Astrocyte (in vitro differentiated cells and primary cell): ENCODE measurements around the gene WIF1. TPM values are rescaled to one million over a fixed set of nuclear protein-coding genes. Genes with fewer than 3 reads are reported as not detected.

ENCODE experiments used
- DNase-seq: peaks from one replicate; pipeline ENCODE4 v3.0.0-alpha.2; 2010; ENCODE audit warnings: low read depth
- FAIRE-seq: peaks from 2 replicates; lab custom pipeline; 2011; peaks lifted over from hg19 to GRCh38; lab: Jason Lieb, UNC
- H2AFZ ChIP-seq: 2 replicates; pipeline ENCODE4 v1.6.0; 2012; ENCODE audit warnings: low read depth, low read length, inconsistent platforms
- H3K27ac ChIP-seq: 2 replicates; pipeline ENCODE4 v1.5.1; 2011; ENCODE audit warnings: low read depth, low read length, inconsistent platforms
- H3K27me3 ChIP-seq: 2 replicates; pipeline ENCODE4 v1.6.0; 2011; ENCODE audit warnings: low read length, inconsistent platforms; ENCODE audit not compliant: insufficient read depth
- H3K36me3 ChIP-seq: 2 replicates; pipeline ENCODE4 v1.5.1; 2011; ENCODE audit warnings: low read length, inconsistent platforms; ENCODE audit not compliant: insufficient read depth
- H3K4me1 ChIP-seq: 2 replicates; pipeline ENCODE4 v1.5.1; 2011; ENCODE audit warnings: low read length, inconsistent platforms; ENCODE audit not compliant: insufficient read depth
- H3K4me2 ChIP-seq: 2 replicates; pipeline ENCODE4 v1.6.0; 2012; ENCODE audit warnings: low read length, inconsistent platforms
- H3K4me3 ChIP-seq: 2 replicates; pipeline ENCODE4 v1.5.1; 2011; ENCODE audit warnings: low read depth, mild to moderate bottlenecking, low read length, inconsistent platforms; ENCODE audit not compliant: insufficient read depth
- H3K79me2 ChIP-seq: 2 replicates; pipeline ENCODE4 v1.6.0; 2012; ENCODE audit warnings: mild to moderate bottlenecking, low read length, inconsistent platforms; ENCODE audit not compliant: insufficient read depth
- H3K9ac ChIP-seq: 2 replicates; pipeline ENCODE4 v1.6.0; 2012; ENCODE audit warnings: mild to moderate bottlenecking, low read length, inconsistent platforms
- H3K9me3 ChIP-seq: 2 replicates; pipeline ENCODE4 v1.5.1; 2012; ENCODE audit warnings: low read depth, mild to moderate bottlenecking, low read length, inconsistent platforms; ENCODE audit not compliant: insufficient read depth
- H4K20me1 ChIP-seq: 2 replicates; pipeline ENCODE4 v1.6.0; 2012; ENCODE audit warnings: low read length, inconsistent platforms; ENCODE audit not compliant: insufficient read depth
- H3K27ac Mint-ChIP-seq: one replicate; pipeline ENCODE4 v1.8.0; 2021; ENCODE audit warnings: mild to moderate bottlenecking, mixed read lengths; ENCODE audit not compliant: unreplicated experiment
- H3K27me3 Mint-ChIP-seq: one replicate; pipeline ENCODE4 v1.8.0; 2021; ENCODE audit warnings: low read depth, mixed read lengths; ENCODE audit not compliant: unreplicated experiment
- H3K36me3 Mint-ChIP-seq: one replicate; pipeline ENCODE4 v1.8.0; 2021; ENCODE audit warnings: low read depth, mixed read lengths; ENCODE audit not compliant: unreplicated experiment
- H3K4me1 Mint-ChIP-seq: one replicate; pipeline ENCODE4 v1.8.0; 2021; ENCODE audit warnings: low read depth, mixed read lengths; ENCODE audit not compliant: unreplicated experiment
- H3K4me3 Mint-ChIP-seq: one replicate; pipeline ENCODE4 v1.8.0; 2021; ENCODE audit warnings: mild to moderate bottlenecking, moderate library complexity, mixed read lengths; ENCODE audit not compliant: unreplicated experiment
- H3K9me3 Mint-ChIP-seq: one replicate; pipeline ENCODE4 v1.8.0; 2021; ENCODE audit warnings: mild to moderate bottlenecking, mixed read lengths; ENCODE audit not compliant: unreplicated experiment
- CTCF ChIP-seq: IDR thresholded peaks from 2 replicates; pipeline ENCODE4 v1.5.1; 2011; ENCODE audit warnings: low read depth, mild to moderate bottlenecking, inconsistent platforms, low read length, moderate library complexity; ENCODE audit not compliant: insufficient read depth
- EZH2 ChIP-seq: IDR thresholded peaks from 2 replicates; pipeline ENCODE4 v1.6.1; 2012; ENCODE audit warnings: mild to moderate bottlenecking, low read length, inconsistent platforms; ENCODE audit not compliant: insufficient read depth
- total RNA-seq: library from RNA; stranded (reverse); gene quantifications from 2 replicates; pipeline ENCODE4 v1.2.1, GENCODE V29; 2021

Gene WIF1
- total RNA-seq, 1 donor from 2014 or later = not detected

GRCh38 chr12:65156366-65156841 is 35.3 kb upstream of the WIF1 start:
- H3K27ac Mint-ChIP-seq = peak overlapping the region; percentile 5
- no peak for DNase-seq
- Histone ChIP-seq H3K4me3 (no peak overlapping the region), H3K27me3 (peaks cover 6% of the 10 kb centered on the region), H3K27ac (no peak overlapping the region), H3K4me1 (no peaks in the 10 kb centered on the region), H3K9me3 (no peaks in the 10 kb centered on the region), H4K20me1 (no peaks in the 10 kb centered on the region), H2AFZ (no peak overlapping the region), H3K4me2 (no peak overlapping the region), H3K36me3 (no peaks in the 10 kb centered on the region), H3K79me2 (no peaks in the 10 kb centered on the region), H3K9ac (no peak overlapping the region)
- no peaks in the 10 kb centered on the region for H3K9me3 Mint-ChIP-seq
- FAIRE-seq = no peak
- H3K36me3 Mint-ChIP-seq = no peaks in the 10 kb centered on the region
- H3K4me1 Mint-ChIP-seq = peaks cover 7% of the 10 kb centered on the region
- H3K4me3 Mint-ChIP-seq = no peak overlapping the region
- no peaks in the 10 kb centered on the region for H3K27me3 Mint-ChIP-seq
- TF ChIP-seq EZH2 = no peak
- no peak for TF ChIP-seq CTCF

- Mint-ChIP-seq H3K9me3 (no peaks in the 10 kb centered on the region), H3K27me3 (no peaks in the 10 kb centered on the region), H3K4me3 (no peak overlapping the region), H3K36me3 (no peaks in the 10 kb centered on the region), H3K27ac (no peak overlapping the region), H3K4me1 (peaks cover 7% of the 10 kb centered on the region)
- TF ChIP-seq CTCF = no peak
- H2AFZ ChIP-seq = no peak overlapping the region
- H3K4me3 ChIP-seq = no peak overlapping the region
- H3K4me1 ChIP-seq = no peaks in the 10 kb centered on the region
- H4K20me1 ChIP-seq = no peaks in the 10 kb centered on the region
- H3K9ac ChIP-seq = no peak overlapping the region
- DNase-seq = no peak
- no peaks in the 10 kb centered on the region for H3K79me2 ChIP-seq
- H3K9me3 ChIP-seq = no peaks in the 10 kb centered on the region
- peaks cover 6% of the 10 kb centered on the region for H3K27me3 ChIP-seq
- H3K4me2 ChIP-seq = no peak overlapping the region
- no peaks in the 10 kb centered on the region for H3K36me3 ChIP-seq
- H3K27ac ChIP-seq = no peak overlapping the region
- FAIRE-seq = no peak
Observed at GRCh38 chr12:65155784-65156183, 34.7 kb upstream of the WIF1 start.

- H2AFZ ChIP-seq = no peak overlapping the region
- H3K9me3 ChIP-seq = no peaks in the 10 kb centered on the region
- Mint-ChIP-seq H3K27me3 (no peaks in the 10 kb centered on the region), H3K4me3 (no peak overlapping the region), H3K9me3 (no peaks in the 10 kb centered on the region), H3K4me1 (peaks cover 16% of the 10 kb centered on the region), H3K27ac (no peak overlapping the region), H3K36me3 (no peaks in the 10 kb centered on the region)
- no peak overlapping the region for H3K27ac ChIP-seq
- no peaks in the 10 kb centered on the region for H3K79me2 ChIP-seq
- H3K9ac ChIP-seq = no peak overlapping the region
- no peaks in the 10 kb centered on the region for H3K4me1 ChIP-seq
- no peak for TF ChIP-seq CTCF
- no peak for TF ChIP-seq EZH2
- H3K27me3 ChIP-seq = no peaks in the 10 kb centered on the region
- no peak overlapping the region for H3K4me2 ChIP-seq
- H3K36me3 ChIP-seq = no peaks in the 10 kb centered on the region
- no peak for FAIRE-seq
- DNase-seq = peak; percentile 6
- H3K4me3 ChIP-seq = no peak overlapping the region
- H4K20me1 ChIP-seq = no peaks in the 10 kb centered on the region
Observed at GRCh38 chr12:65152596-65152995, 31.5 kb upstream of the WIF1 start.
